ENCODE data around the gene DBI.
A peak's percentile ranks its signal among the peaks of the same experiment; 100 is the strongest.
"Not testable (repeated sequence)": the region's sequence is repeated elsewhere in the genome, so short reads cannot be mapped to it uniquely, and the experiment has no call there.

The DBI gene

GRCh38 chr2:119366161-119366648 is 572 bp upstream of the DBI start:
- DNase-seq = no peak

DNA sequence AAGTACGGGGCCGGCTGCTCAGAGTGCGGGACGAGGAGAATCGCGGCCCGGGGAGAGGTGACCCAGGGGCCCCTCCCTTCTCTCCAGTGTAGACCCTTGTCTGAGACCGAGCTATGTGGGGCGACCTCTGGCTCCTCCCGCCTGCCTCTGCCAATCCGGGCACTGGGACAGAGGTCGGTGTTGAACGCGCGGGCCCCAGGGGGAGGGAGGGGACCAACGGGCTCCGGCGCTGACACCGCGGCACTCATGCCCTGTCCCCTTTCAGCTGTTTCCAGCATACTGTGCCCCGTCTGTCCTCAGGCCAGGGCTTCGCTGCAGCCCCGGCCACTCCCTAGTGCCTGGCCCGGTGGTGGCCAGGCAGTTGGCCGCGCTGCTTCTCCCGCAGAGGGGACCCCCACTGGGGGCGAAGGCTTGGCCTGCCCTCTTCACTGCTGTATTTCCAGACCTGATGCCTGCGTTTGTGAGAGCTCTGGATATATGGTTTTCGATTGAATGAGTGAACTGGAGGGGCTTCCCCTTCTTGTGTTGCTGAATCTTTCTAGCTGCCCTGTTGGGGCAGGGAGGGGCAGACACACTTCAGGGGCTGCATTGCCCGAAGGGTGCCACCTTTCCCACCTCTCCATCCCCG is 809 bp downstream of the DBI start:
- DNase-seq = peak; percentile 66 to 72

- DNase-seq = no peak
Measured at GRCh38 chr2:119369845-119370244, 3.1 kb downstream of the DBI start.

GRCh38 chr2:119371111-119371510 is 4.3 kb downstream of the DBI start:
- DNase-seq = no peak

DNA sequence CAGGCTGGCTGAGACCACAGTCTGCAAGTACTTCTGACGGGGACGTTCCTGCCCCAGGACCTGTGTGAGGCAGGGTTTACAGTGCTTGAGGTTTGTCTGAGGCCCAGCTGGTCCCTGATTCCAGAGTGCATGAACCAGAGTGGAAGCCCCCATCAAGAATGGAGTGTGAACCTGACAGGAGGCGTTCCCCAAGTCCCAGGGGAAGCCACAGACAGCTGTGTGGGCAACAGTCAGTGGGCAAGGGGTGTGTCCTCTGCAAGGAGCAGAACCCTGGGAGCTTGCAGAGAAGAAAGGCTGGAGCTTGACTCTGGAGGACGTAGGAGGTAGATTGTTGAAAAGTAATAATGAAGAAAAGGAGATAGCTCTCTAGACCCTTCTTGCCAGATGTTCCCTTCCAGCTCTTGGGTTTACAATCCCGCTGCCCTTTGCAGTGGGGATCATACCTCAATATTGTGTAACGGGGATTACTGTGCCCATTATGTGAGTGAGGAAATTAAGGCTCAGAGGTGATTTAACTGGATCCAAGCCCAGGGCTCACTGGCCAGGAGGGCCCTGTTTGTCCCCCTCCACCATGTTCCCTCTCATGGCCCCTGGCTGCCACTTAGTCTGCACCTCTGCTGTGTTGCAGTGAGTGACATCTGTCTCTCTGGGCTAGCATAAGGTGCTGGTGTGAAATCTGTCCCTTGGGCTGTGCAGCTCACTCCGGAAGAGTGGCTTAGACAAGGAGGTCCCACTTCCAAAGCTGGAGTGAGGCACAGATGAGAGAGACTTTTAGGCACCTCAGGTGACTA is 6.2 kb downstream of the DBI start:
- DNase-seq = no peak

DNA sequence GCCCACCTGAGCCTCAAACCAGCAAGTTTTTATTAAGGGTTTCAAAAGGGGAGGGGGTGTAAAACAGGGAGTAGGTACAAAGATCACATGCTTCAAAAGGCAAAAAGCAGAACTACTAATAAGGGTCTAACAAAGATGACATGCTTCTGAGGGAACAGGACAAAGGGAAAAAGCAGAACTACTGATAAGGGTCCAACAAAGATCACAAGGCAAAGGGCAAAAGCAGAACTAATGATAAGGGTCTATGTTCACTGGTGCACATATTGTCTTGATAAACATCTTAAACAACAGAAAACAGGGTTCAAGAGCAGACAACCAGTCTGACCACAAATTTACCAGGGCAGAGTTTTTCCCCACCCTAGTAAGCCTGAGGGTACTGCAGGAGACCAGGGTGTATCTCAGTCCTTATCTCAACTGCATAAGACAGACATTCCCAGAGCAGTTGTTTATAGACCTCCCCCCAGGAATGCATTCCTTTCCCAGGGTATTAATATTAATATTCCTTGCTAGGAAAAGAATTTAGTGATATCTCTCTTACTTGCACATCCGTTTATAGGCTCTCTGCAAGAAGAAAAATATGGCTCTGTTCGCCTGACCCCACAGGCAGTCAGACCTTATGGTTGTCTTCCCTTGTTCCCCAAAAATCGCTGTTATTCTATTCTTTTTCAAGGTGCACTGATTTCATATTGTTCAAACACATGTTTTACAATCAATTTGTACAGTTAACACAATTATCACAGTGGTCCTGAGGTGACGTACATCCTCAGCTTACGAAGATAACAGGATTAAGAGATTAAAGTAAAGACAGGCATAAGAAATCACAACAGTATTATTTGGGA is 7.3 kb downstream of the DBI start:
- DNase-seq = not testable (repeated sequence)

GRCh38 chr2:119376406-119376805 is 9.6 kb downstream of the DBI start:
- not testable (repeated sequence) for DNase-seq

DNA sequence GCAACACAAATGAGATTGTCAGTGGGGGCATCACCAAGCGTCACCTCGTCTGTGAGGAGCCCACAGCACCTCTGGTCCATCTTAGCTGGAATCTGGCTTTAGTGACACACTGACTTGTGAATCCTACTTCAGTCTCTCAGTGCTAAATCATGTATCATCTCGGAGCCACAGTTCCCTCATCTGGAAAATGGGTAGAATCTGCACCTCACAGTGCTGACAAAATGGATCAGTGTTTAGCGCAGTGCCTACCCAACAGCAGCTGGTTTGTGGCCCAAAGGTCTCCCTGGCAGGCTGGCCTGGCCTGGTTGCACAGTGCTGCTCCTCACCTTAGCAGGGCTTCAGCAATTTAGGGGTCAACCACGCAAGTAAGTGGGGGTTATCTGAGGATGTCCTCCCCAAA is 10.0 kb downstream of the DBI start:
- DNase-seq = no peak

DNA sequence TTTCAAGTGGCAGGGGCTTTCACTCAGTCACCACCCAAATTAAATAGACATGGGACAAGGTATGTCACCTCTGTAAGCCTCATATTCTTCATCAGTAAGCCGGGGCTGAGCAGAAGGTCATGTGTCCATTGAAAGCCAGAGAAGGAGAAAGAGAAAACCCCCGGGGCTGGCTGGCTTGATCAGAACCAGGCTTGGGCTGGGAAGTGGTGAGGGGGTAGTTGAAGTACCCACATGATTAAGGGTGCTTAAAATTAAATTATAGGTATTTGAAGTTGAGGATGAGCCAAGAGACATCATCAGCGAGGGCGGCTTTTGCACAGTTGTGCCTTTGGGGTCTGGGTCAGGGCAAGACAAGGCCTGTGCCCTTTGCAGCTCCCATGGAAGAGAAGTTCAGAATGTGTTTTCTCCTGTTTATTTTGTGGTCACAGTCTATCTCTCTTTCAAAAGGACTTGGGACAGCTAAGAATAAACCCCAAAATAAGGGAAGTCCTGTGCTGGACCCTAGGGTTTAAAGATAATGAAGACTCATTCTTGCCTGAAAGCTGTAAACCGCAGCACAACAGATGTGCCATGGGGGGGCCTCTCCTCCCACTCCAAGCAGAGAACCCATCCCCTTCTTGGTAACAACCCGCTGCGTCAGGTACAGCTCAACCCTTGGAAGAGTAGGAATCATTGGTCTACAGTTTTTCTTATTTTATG is 10.7 kb downstream of the DBI start:
- no peak for DNase-seq

GRCh38 chr2:119377993-119378345 is 11.2 kb downstream of the DBI start:
- no peak for DNase-seq

- DNase-seq = no peak
Measured at GRCh38 chr2:119378566-119378965, 11.8 kb downstream of the DBI start.

DNA sequence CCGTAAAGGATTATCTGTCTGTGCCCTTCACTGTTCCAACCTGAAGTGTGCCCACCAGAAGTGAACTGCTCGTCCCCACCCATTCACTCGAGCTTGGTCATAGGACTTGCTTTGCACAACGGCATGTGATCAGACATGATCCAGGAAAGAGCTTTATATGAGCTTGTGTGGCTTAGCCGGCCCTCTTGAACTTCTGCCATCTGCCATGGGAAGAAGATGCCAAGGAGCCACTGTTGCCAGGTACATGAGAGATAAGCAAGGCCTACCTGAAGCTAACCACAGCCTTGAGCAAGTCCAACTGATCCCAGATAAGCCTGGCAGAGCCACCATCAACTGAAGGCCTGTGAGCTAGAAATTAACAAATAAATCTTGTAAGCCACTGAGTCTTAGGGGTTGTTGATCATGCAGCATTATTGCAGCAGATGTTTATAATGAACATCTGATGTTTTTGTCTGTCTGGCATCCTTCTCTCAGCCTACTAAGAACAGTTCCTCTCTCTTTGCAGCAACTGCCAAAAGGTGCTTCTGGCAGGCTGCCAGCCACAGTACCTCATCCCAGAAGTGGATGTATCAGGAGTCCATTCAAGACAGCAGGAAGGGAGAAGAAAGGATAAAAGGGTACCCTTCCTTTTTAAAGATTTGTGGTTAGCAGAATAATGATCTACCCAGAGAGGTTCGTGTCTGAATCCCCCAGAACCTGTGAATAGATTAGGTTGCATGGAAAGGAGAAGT is 16.8 kb downstream of the DBI start:
- no peak for DNase-seq

DNA sequence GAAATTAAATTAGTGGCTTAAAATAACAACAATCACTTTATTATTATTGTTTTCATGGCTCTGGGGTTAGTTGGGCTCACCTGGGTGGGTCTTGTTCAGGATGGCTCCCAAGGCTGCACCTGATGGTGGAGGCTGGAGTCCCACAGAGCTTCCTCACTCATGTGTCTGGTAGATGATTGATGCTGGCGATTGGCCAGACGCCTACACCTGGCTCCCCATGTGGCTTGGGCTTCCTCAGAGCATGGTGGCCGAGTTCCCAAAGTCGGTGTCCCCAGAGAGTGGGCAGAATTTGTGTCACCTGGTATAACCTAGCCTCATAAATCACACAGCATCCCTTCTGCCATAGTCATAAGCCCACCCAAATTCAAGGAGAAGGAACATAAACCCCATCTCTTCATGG is 18.2 kb downstream of the DBI start:
- no peak for DNase-seq

GRCh38 chr2:119385466-119385865 is 18.7 kb downstream of the DBI start:
- DNase-seq = no peak

- peak; percentile 47 to 57 for DNase-seq
Measured at GRCh38 chr2:119387381-119388129, 20.8 kb downstream of the DBI start.

DNA sequence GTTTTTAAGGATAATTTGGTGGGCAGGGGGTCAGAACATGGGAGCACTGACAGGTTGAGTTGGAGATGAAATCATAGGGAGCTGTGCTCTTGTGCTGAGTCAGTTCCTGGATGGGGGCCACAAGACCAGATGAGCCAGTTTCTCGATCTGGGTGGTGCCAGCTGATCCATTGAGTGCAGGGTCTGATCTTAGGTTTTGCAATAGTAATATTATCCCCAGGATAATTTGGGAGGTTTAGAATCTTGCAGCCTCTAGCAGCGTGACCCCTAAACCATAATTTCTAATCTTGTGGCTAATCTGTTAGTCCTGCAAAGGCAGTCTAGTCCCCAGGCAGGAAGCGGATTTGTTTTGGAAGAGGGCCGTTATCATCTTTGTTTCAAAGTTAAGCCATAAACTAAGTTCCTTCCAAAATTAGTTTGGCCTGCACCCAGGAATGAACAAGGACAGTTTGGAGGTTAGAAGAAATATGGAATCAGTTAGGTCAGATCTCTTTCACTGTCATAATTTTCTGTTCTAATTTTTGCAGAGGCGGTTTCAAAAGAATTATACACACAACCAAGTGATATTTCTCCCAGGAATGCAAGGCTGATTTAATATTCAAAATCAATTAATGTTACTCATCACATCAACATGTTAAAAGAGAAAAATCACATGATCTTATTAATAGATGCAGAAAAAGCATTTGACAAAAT is 23.0 kb downstream of the DBI start:
- no peak for DNase-seq

GRCh38 chr2:119393971-119394748 is 27.4 kb downstream of the DBI start:
- no peak for DNase-seq

DNA sequence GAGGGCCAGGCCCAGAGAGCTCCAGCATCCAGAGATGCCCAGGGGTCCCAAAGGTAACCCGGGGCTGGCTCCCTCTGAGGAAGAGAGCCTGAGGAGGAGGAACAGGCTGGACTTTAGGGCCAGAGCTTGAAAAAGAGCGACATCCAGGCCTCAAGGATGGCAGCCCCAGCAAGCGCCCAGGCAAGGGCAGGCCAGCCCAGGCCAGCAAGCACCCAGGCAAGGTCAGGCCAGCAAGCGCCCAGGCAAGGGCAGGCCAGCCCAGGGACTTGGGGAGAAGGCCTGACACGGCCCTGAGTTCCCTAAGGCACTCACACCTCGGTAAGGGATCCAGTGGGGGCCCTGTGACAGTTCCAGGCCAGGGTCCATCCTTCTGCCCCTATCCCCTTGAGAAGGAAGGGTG is 30.4 kb downstream of the DBI start:
- no peak for DNase-seq

- DNase-seq = no peak
Measured at GRCh38 chr2:119402106-119402505, 35.3 kb downstream of the DBI start.

Measured in activated T-cell treated with anti-CD3 and anti-CD28 coated beads, Interleukin-2, amount 50 U/mL, for 48 hours (primary cell).